GM23338 (cell line): ENCODE data around the gene GPR42.

ENCODE experiments used
- CTCF ChIP-seq, 2 experiments: fragments of 200-600 bp in 1 of 2; sonication (generic) in 1 of 2; conservative IDR thresholded peaks; 2 replicates each; pipeline versions ENCODE4 v1.5.1 to v1.6.1; 2016 to 2017; ENCODE audit warnings: antibody characterized with exemption in 2 of 2, low read depth in 2 of 2, mild to moderate bottlenecking in 2 of 2, moderate library complexity in 1 of 2
- EZH2 ChIP-seq: fragments of 200-600 bp; sonication (generic); IDR thresholded peaks from one replicate; pipeline ENCODE4 v1.8.0; 2017; ENCODE audit warnings: antibody characterized with exemption, mild to moderate bottlenecking, low read depth; ENCODE audit not compliant: unreplicated experiment
- POLR2AphosphoS5 ChIP-seq: IDR thresholded peaks from 2 replicates; pipeline ENCODE4 v1.6.1; 2016; ENCODE audit warnings: antibody characterized with exemption, low read depth

- no peak for TF ChIP-seq CTCF (conservative IDR thresholded peaks at IDR 0.05; ENCODE audit: low read depth in 2 of 2)
- TF ChIP-seq EZH2, result no peak
- no peak for TF ChIP-seq POLR2AphosphoS5
Observed at GRCh38 chr19:35419046-35419445, 48.2 kb downstream of the GPR42 start.
